IMR-90 (cell line): Measurements from ENCODE around the gene OSTM1. TPM values are rescaled to one million over a fixed set of nuclear protein-coding genes. Genes with fewer than 3 reads are reported as not detected.

Experiments used
- ATAC-seq: fragments of 200-7000 bp; cut with Tn5 transposase; 2 replicates; pipeline ENCODE4 v1.9.1; 2020; ENCODE audit warnings: low read depth, mild to moderate bottlenecking, moderate library complexity
- BruUV-seq: library from RNA; stranded (reverse); fragments of 400-500 nt; replicated peaks from 2 replicates; lab custom pipeline; 2021; lab: Mats Ljungman, UMichigan
- CTCF ChIA-PET: fragments of 300-600 bp; formaldehyde crosslinking; extraction: SDS; loops from one replicate; lab custom pipeline; 2021; ENCODE audit warnings: antibody characterized with exemption; lab: Yijun Ruan, JAX
- POLR2A ChIA-PET: fragments of 300-600 bp; sonication (Branson Sonifier 250); formaldehyde crosslinking; loops from one replicate; lab custom pipeline; 2022; ENCODE audit warnings: antibody characterized with exemption; ENCODE audit not compliant: unreplicated experiment; lab: Charles Lee
- DNase-seq: peaks from one replicate; pipeline ENCODE4 v3.0.0; 2013
- H2AFZ ChIP-seq: replicated peaks from 2 replicates; pipeline ENCODE3; 2013; ENCODE audit warnings: low read length, mild to moderate bottlenecking; ENCODE audit not compliant: poor library complexity
- H2AK5ac ChIP-seq: 2 replicates; pipeline ENCODE4 v1.6.1; 2013; ENCODE audit warnings: low read depth, low read length, inconsistent platforms
- H2AK9ac ChIP-seq: replicated peaks from 2 replicates; pipeline ENCODE3; 2013; ENCODE audit warnings: mild to moderate bottlenecking, low read depth, low read length, moderate library complexity; ENCODE audit not compliant: poor library complexity
- H2BK120ac ChIP-seq: 2 replicates; pipeline ENCODE4 v1.6.1; 2013; ENCODE audit warnings: low read depth, low read length, inconsistent platforms
- H2BK15ac ChIP-seq: 3 replicates; pipeline ENCODE4 v1.6.1; 2013; ENCODE audit warnings: low read depth, low read length, inconsistent platforms
- H2BK20ac ChIP-seq: 2 replicates; pipeline ENCODE4 v1.6.1; 2013; ENCODE audit warnings: low read depth, mild to moderate bottlenecking, inconsistent platforms, low read length, moderate library complexity
- H2BK5ac ChIP-seq: 2 replicates; pipeline ENCODE4 v1.6.1; 2013; ENCODE audit warnings: mild to moderate bottlenecking, low read depth, low read length, inconsistent platforms; ENCODE audit not compliant: poor library complexity, severe bottlenecking
- H3K14ac ChIP-seq: replicated peaks from 2 replicates; pipeline ENCODE4 v1.6.1; 2013; ENCODE audit warnings: low read depth, low read length, inconsistent platforms
- H3K18ac ChIP-seq: 2 replicates; pipeline ENCODE4 v1.6.1; 2013; ENCODE audit warnings: low read depth, low read length, control low read depth
- H3K23ac ChIP-seq: 2 replicates; pipeline ENCODE4 v1.6.1; 2013; ENCODE audit warnings: low read depth, low read length, inconsistent platforms
- H3K27ac ChIP-seq: 2 replicates; pipeline ENCODE4 v1.5.1; 2013; ENCODE audit warnings: mild to moderate bottlenecking, control low read depth, low read length; ENCODE audit not compliant: insufficient read depth
- H3K27me3 ChIP-seq: 2 replicates; pipeline ENCODE4 v1.6.1; 2013; ENCODE audit warnings: low read length; ENCODE audit not compliant: control insufficient read depth, insufficient read depth
- H3K36me3 ChIP-seq: 2 replicates; pipeline ENCODE4 v1.6.1; 2013; ENCODE audit warnings: low read length, mixed read lengths; ENCODE audit not compliant: control insufficient read depth, insufficient read depth
- H3K4ac ChIP-seq: 2 replicates; pipeline ENCODE4 v1.6.1; 2013; ENCODE audit warnings: low read depth, low read length, inconsistent platforms
- H3K4me1 ChIP-seq: 2 replicates; pipeline ENCODE4 v1.6.1; 2013; ENCODE audit warnings: low read length, mixed read lengths; ENCODE audit not compliant: control insufficient read depth, insufficient read depth
- H3K4me2 ChIP-seq: 2 replicates; pipeline ENCODE4 v1.6.1; 2013; ENCODE audit warnings: low read depth, mild to moderate bottlenecking, control low read depth, low read length, moderate library complexity
- H3K4me3 ChIP-seq: 2 replicates; pipeline ENCODE4 v1.5.1; 2013; ENCODE audit warnings: low read depth, mild to moderate bottlenecking, control low read depth, low read length, moderate library complexity; ENCODE audit not compliant: insufficient read depth
- H3K56ac ChIP-seq: 2 replicates; pipeline ENCODE4 v1.6.1; 2013; ENCODE audit warnings: low read length, inconsistent platforms; ENCODE audit not compliant: insufficient read depth; ENCODE audit errors: extremely low read depth
- H3K79me1 ChIP-seq, 2 experiments: 2 replicates each; pipeline ENCODE4 v1.6.1; 2013; ENCODE audit warnings: low read length in 2 of 2, inconsistent platforms in 1 of 2, low read depth in 1 of 2
- H3K9ac ChIP-seq: 2 replicates; pipeline ENCODE4 v1.6.1; 2013; ENCODE audit warnings: low read depth, low read length, control low read depth
- H3K9me1 ChIP-seq: 2 replicates; pipeline ENCODE4 v1.6.1; 2013; ENCODE audit warnings: low read length, inconsistent platforms; ENCODE audit not compliant: insufficient read depth
- H3K9me3 ChIP-seq: 2 replicates; pipeline ENCODE4 v1.6.1; 2013; ENCODE audit warnings: low read length; ENCODE audit not compliant: control insufficient read depth, insufficient read depth
- H4K20me1 ChIP-seq: 2 replicates; pipeline ENCODE4 v1.6.1; 2013; ENCODE audit warnings: low read length, inconsistent platforms; ENCODE audit not compliant: insufficient read depth
- H4K5ac ChIP-seq: 2 replicates; pipeline ENCODE4 v1.6.1; 2013; ENCODE audit warnings: mild to moderate bottlenecking, low read depth, low read length, control low read depth
- H4K8ac ChIP-seq, 2 experiments: 2 replicates each; pipeline ENCODE4 v1.6.1; 2013; ENCODE audit warnings: low read depth in 2 of 2, low read length in 2 of 2, control low read depth in 1 of 2, inconsistent platforms in 1 of 2
- H4K91ac ChIP-seq: 2 replicates; pipeline ENCODE4 v1.6.1; 2013; ENCODE audit warnings: low read depth, low read length, inconsistent platforms; ENCODE audit not compliant: insufficient read depth
- CHD1 ChIP-seq: IDR thresholded peaks from 2 replicates; pipeline ENCODE4 v1.6.1; 2012; ENCODE audit warnings: low read depth, low read length, improper control_type of control experiment
- ELK1 ChIP-seq: fragments of 150-350 bp; IDR thresholded peaks from 2 replicates; pipeline ENCODE4 v1.6.1; 2016; ENCODE audit warnings: low read depth, mild to moderate bottlenecking, low read length, moderate library complexity, borderline replicate concordance
- FOS ChIP-seq: fragments of 150-350 bp; IDR thresholded peaks from 2 replicates; pipeline ENCODE4 v1.6.1; 2016; ENCODE audit warnings: low read depth, low read length
- MAFK ChIP-seq: IDR thresholded peaks from 2 replicates; pipeline ENCODE4 v1.6.1; 2012; ENCODE audit warnings: low read depth, low read length, improper control_type of control experiment
- MAZ ChIP-seq: IDR thresholded peaks from 2 replicates; pipeline ENCODE4 v1.6.1; 2012; ENCODE audit warnings: low read depth, mild to moderate bottlenecking, low read length, improper control_type of control experiment, moderate library complexity, borderline replicate concordance
- RAD21 ChIP-seq: IDR thresholded peaks from 2 replicates; pipeline ENCODE4 v1.6.1; 2012; ENCODE audit warnings: low read length, improper control_type of control experiment
- RCOR1 ChIP-seq: IDR thresholded peaks from 2 replicates; pipeline ENCODE4 v1.6.1; 2012; ENCODE audit warnings: mild to moderate bottlenecking, low read length, improper control_type of control experiment; ENCODE audit not compliant: insufficient replicate concordance
- RFX5 ChIP-seq: IDR thresholded peaks from 2 replicates; pipeline ENCODE4 v1.8.0; 2012; ENCODE audit warnings: low read depth, mild to moderate bottlenecking, low read length, moderate library complexity
- SMC3 ChIP-seq: fragments of 150-350 bp; IDR thresholded peaks from 2 replicates; pipeline ENCODE4 v1.6.1; 2016; ENCODE audit warnings: low read depth, mild to moderate bottlenecking, antibody characterized with exemption, low read length, moderate library complexity
- WGBS, 2 experiments: methylation state at CpG; one replicate each; pipeline versions ENCODE4 v1.1.5 to v1.1.7; 2013; ENCODE audit warnings: missing lambda C conversion rate in 2 of 2; ENCODE audit not compliant: insufficient read length in 1 of 2; ENCODE audit errors: extremely low coverage in 2 of 2; 5-methylcytosine and 5-hydroxymethylcytosine counted together
- dilution Hi-C: fragments of 300-500 bp; cut with HindIII; formaldehyde crosslinking; loops from one replicate; pipeline ENCODE4 v1.14.3; 2018; ENCODE audit warnings: low sequenced_read_pairs; ENCODE audit not compliant: unreplicated experiment
- in situ Hi-C: fragments of 300-500 bp; cut with MboI; formaldehyde crosslinking; loops from 3 replicates; pipeline ENCODE4 v1.14.3; 2019; ENCODE audit warnings: low sequenced_read_pairs, inconsistent platforms, mixed read lengths
- intact Hi-C: fragments of 100-400 bp; cut with micrococcal nuclease; formaldehyde crosslinking; loops from 2 replicates; pipeline ENCODE4 v1.10.0; 2022
- polyA plus RNA-seq, 3 experiments: library from polyadenylated mRNA; depleted of rRNA; stranded (reverse); fragments of >200 nt; gene quantifications; 2 replicates each; pipeline ENCODE4 v1.2.3, GENCODE V29; 2012; ENCODE audit warnings: low replicate concordance in 1 of 3
- total RNA-seq: library from RNA; depleted of rRNA; stranded (reverse); fragments of >200 nt; gene quantifications from 2 replicates; pipeline ENCODE4 v1.2.3, GENCODE V29; 2012
- TF ChIP-seq, protein P1 (sequence below): fragments of 150-350 bp; IDR thresholded peaks from 2 replicates; pipeline ENCODE4 v1.6.1; 2017; ENCODE audit warnings: mild to moderate bottlenecking, antibody characterized with exemption, low read length, low read depth

The OSTM1 gene
- total and polyA plus RNA-seq, 2 of the 4 experiments (the other 2 are of a cell fraction) = 8.0 to 24.7 TPM

- TF ChIP-seq ELK1 (no peak), RAD21 (no peak), SMC3 (no peak), MAZ (no peak), RCOR1 (no peak), FOS (no peak), MAFK (no peak), CHD1 (no peak), RFX5 (no peak)
- TF ChIP-seq, protein P1, sequence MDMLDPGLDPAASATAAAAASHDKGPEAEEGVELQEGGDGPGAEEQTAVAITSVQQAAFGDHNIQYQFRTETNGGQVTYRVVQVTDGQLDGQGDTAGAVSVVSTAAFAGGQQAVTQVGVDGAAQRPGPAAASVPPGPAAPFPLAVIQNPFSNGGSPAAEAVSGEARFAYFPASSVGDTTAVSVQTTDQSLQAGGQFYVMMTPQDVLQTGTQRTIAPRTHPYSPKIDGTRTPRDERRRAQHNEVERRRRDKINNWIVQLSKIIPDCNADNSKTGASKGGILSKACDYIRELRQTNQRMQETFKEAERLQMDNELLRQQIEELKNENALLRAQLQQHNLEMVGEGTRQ = no peak
- H4K5ac ChIP-seq = no peak overlapping the region
- H3K56ac ChIP-seq = no peak overlapping the region
- WGBS, 2 experiments = no CpG with 5 or more reads among the region's 3 CpGs
- in situ Hi-C loops = no loop called here
- DNase-seq = no peak
- H3K14ac ChIP-seq = no peak overlapping the region
- intact Hi-C loops = no loop called here
- H2BK5ac ChIP-seq = no peak overlapping the region
- no TSS peak for BruUV-seq
- H3K9me3 ChIP-seq = no peaks in the 10 kb centered on the region
- H3K4me3 ChIP-seq = no peak overlapping the region
- H3K18ac ChIP-seq = no peak overlapping the region
- H2BK20ac ChIP-seq = no peak overlapping the region
- no peak overlapping the region for H2AK9ac ChIP-seq
- H3K79me1 ChIP-seq = no peaks in the 10 kb centered on the region
- no peak overlapping the region for H3K9ac ChIP-seq
- no peaks in the 10 kb centered on the region for H3K9me1 ChIP-seq
- ChIA-PET CTCF (interaction anchor here (0.6 kb wide), 1 partner anchor 433 kb away, joined by 4 read pairs; no protein-coding TSS in a partner anchor), POLR2A (no interaction called here)
- ATAC-seq = no peak
- dilution Hi-C loops = no loop called here
- H2BK120ac ChIP-seq = no peak overlapping the region
- H4K20me1 ChIP-seq = no peaks in the 10 kb centered on the region
- no peaks in the 10 kb centered on the region for H3K36me3 ChIP-seq
- H4K8ac ChIP-seq = no peak overlapping the region
- no peak overlapping the region for H2AK5ac ChIP-seq
- no peak overlapping the region for H3K27ac ChIP-seq
- H3K27me3 ChIP-seq = peaks cover 3% of the 10 kb centered on the region
- no peak overlapping the region for H2BK15ac ChIP-seq
- no peak overlapping the region for H3K23ac ChIP-seq
- no peak overlapping the region for H2AFZ ChIP-seq
- no peak overlapping the region for H3K4me2 ChIP-seq
- H3K4me1 ChIP-seq = no peaks in the 10 kb centered on the region
- H3K4ac ChIP-seq = no peak overlapping the region
- H4K91ac ChIP-seq = no peak overlapping the region
Measured at GRCh38 chr6:108102965-108103364, 28.4 kb upstream of the OSTM1 start.
